Body of pancreas (tissue), 4 donors: ENCODE measurements around the gene ZNF341. TPM values are rescaled to one million over a fixed set of nuclear protein-coding genes. Genes with fewer than 3 reads are reported as not detected.
"Not testable (repeated sequence)": the region's sequence is repeated elsewhere in the genome, so short reads cannot be mapped to it uniquely, and the experiment has no call there.

Experiments
- ATAC-seq: fragments of 150-250 bp; one replicate; pipeline ENCODE4 v1.9.1; 2016
- DNase-seq, 4 donors: peaks; one replicate each; pipeline ENCODE4 v3.0.0-alpha.2; 2019
- H3K27ac ChIP-seq, 4 donors: fragments of 200-600 bp; sonication (generic); 1 replicate in 3 of 4; 2 replicates in 1 of 4; pipeline versions ENCODE4 v1.5.1 to v1.6.1; 2016 to 2019; ENCODE audit warnings: mild to moderate bottlenecking in 1 of 4, mixed read lengths in 1 of 4, moderate library complexity in 1 of 4
- H3K27me3 ChIP-seq, 2 donors: fragments of 200-600 bp; sonication (generic); one replicate each; pipeline ENCODE4 v1.6.0; 2016; ENCODE audit warnings: mild to moderate bottlenecking in 1 of 2
- H3K36me3 ChIP-seq, 2 donors: fragments of 200-600 bp; sonication (generic); replicated peaks in 1 of 2; 2 replicates each; pipeline ENCODE4 v1.5.1; 2016; ENCODE audit warnings: low read depth in 2 of 2; ENCODE audit not compliant: insufficient read depth in 1 of 2
- H3K4me1 ChIP-seq: fragments of 200-600 bp; sonication (generic); one replicate; pipeline ENCODE4 v1.6.0; 2016
- H3K4me3 ChIP-seq, 2 donors: fragments of 200-600 bp; sonication (generic); 1 replicate in 1 of 2; 2 replicates in 1 of 2; pipeline ENCODE4 v1.5.1; 2016 to 2019
- H3K9me3 ChIP-seq, 3 donors: fragments of 200-600 bp; sonication (generic); 1 replicate in 2 of 3; 2 replicates in 1 of 3; pipeline ENCODE4 v1.5.1; 2016
- POLR2A ChIP-seq, 3 donors: fragments of 450-650 bp; IDR thresholded peaks; one replicate each; pipeline ENCODE4 v1.6.1; 2016; ENCODE audit warnings: antibody characterized with exemption in 3 of 3, mild to moderate bottlenecking in 2 of 3
- WGBS, 2 donors: methylation state at CpG; one replicate each; pipeline ENCODE4 v1.1.5; 2017; 5-methylcytosine and 5-hydroxymethylcytosine counted together
- intact Hi-C: fragments of 100-400 bp; cut with DNase I; formaldehyde crosslinking; loops from one replicate; pipeline ENCODE4 v1.15.1; 2023
- total RNA-seq, 2 donors: library from RNA; depleted of rRNA; stranded (reverse); fragments of >200 nt; gene quantifications; one replicate each; pipeline ENCODE4 v1.1.0, GENCODE V29; 2016
- TF ChIP-seq, protein P1 (sequence below), 7 experiments: fragments of 450-650 bp in 4 of 7; fragments of 200-600 bp in 3 of 7; sonication (generic) in 3 of 7; IDR thresholded peaks; one replicate each; pipeline ENCODE4 v1.5.1; 2016 to 2019; ENCODE audit warnings: antibody characterized with exemption in 7 of 7

ZNF341 gene
- total RNA-seq, 2 donors from 2014 or later = 0.33 to 0.78 TPM

DNA sequence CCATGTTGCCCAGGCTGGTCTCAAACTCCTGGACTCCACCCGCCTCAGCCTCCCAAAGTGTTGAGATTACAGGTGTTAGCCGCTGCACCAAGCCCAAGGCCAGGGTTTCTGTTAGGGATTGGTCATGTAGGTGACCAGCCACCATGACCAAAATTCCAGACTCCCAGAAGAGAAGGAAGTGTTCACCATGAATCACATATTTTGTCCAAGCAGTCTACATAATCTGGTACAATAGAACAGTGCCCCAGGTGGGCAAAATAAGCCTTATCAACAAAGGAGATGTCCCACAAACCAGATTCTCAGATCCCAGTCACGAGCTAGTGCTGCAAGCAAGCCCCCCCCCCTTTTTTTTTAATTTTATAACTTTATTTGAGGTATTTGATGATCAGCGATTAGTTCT, 20.0 kb downstream of the ZNF341 start:
- TF ChIP-seq, protein P1, sequence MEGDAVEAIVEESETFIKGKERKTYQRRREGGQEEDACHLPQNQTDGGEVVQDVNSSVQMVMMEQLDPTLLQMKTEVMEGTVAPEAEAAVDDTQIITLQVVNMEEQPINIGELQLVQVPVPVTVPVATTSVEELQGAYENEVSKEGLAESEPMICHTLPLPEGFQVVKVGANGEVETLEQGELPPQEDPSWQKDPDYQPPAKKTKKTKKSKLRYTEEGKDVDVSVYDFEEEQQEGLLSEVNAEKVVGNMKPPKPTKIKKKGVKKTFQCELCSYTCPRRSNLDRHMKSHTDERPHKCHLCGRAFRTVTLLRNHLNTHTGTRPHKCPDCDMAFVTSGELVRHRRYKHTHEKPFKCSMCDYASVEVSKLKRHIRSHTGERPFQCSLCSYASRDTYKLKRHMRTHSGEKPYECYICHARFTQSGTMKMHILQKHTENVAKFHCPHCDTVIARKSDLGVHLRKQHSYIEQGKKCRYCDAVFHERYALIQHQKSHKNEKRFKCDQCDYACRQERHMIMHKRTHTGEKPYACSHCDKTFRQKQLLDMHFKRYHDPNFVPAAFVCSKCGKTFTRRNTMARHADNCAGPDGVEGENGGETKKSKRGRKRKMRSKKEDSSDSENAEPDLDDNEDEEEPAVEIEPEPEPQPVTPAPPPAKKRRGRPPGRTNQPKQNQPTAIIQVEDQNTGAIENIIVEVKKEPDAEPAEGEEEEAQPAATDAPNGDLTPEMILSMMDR (IDR thresholded peaks at IDR 0.05) = no peak
- no peak for TF ChIP-seq POLR2A (IDR thresholded peaks at IDR 0.05)
- intact Hi-C loops = no loop called here
- ATAC-seq (no peak), DNase-seq (no peak)
- 89 to 95% methylated on average over 3 to 4 of the region's 4 CpGs for WGBS, 2 donors
- H3K27me3 ChIP-seq = no peaks in the 10 kb centered on the region
- H3K9me3 ChIP-seq = no peaks in the 10 kb centered on the region
- no peaks in the 10 kb centered on the region for H3K4me1 ChIP-seq
- no peak overlapping the region for H3K4me3 ChIP-seq
- H3K27ac ChIP-seq = no peak overlapping the region
- H3K36me3 ChIP-seq = peaks cover 0 to 3% of the 10 kb centered on the region in 2 donors

DNA sequence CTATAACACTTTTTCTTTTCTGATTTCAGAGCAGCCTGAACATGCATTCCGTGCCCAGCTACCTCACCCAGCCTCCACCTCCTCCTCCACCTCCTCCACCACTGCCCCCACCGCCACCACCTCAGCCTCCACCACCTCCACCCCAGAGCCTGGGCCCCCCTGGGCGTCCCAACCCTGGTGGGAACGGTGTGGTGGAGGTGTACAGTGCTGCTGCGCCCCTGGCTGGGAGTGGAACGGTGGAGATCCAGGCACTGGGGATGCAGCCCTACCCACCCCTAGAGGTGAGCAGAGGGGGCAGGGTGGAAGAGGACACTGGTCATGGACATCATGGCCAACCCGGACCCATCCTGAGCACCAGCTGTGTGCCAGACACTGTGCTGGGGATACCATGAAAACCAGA, 21.3 kb downstream of the ZNF341 start:
- no peak for ATAC-seq
- peaks cover 0 to 6% of the 10 kb centered on the region in 2 donors for H3K36me3 ChIP-seq
- no peak overlapping the region for H3K4me3 ChIP-seq
- no peak overlapping the region for H3K27ac ChIP-seq
- H3K27me3 ChIP-seq = no peaks in the 10 kb centered on the region
- no peaks in the 10 kb centered on the region for H3K9me3 ChIP-seq
- no peak for DNase-seq
- WGBS, 2 donors = 94 to 96% methylated on average over 5 to 6 of the region's 7 CpGs
- TF ChIP-seq, protein P1 (IDR thresholded peaks at IDR 0.05) = no peak
- intact Hi-C loops = no loop called here
- H3K4me1 ChIP-seq = no peaks in the 10 kb centered on the region

DNA sequence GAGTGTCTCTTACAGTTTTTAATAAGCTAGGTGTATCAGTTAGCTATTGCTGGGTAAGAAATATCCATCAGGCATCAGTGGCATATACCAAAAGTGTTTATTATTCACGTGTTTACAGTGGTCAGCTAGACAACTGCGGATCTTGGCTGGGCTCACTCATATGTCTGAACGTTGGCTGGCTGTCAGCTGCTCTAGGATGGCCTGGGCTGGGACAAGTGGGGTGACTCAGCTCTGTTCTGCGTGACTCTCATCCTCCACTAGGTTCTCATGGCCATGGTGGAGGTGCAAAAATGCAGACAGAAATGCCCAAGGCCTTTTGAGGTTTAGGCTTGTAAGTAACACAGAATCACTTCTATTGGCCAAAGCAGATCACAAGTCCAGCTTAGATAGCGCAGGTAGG, 22.0 kb downstream of the ZNF341 start:
- ATAC-seq = no peak
- Histone ChIP-seq H3K36me3 (peaks cover 0 to 8% of the 10 kb centered on the region in 2 donors), H3K27me3 (no peaks in the 10 kb centered on the region), H3K9me3 (no peaks in the 10 kb centered on the region), H3K27ac (no peak overlapping the region), H3K4me3 (no peak overlapping the region), H3K4me1 (no peaks in the 10 kb centered on the region)
- TF ChIP-seq, protein P1 (IDR thresholded peaks at IDR 0.05) = no peak
- TF ChIP-seq POLR2A (IDR thresholded peaks at IDR 0.05) = no peak
- whole genome bisulfite sequencing, 2 donors = 85% methylated on average over 4 to 5 of the region's 5 CpGs
- intact Hi-C loops = no loop called here
- no peak for DNase-seq

DNA sequence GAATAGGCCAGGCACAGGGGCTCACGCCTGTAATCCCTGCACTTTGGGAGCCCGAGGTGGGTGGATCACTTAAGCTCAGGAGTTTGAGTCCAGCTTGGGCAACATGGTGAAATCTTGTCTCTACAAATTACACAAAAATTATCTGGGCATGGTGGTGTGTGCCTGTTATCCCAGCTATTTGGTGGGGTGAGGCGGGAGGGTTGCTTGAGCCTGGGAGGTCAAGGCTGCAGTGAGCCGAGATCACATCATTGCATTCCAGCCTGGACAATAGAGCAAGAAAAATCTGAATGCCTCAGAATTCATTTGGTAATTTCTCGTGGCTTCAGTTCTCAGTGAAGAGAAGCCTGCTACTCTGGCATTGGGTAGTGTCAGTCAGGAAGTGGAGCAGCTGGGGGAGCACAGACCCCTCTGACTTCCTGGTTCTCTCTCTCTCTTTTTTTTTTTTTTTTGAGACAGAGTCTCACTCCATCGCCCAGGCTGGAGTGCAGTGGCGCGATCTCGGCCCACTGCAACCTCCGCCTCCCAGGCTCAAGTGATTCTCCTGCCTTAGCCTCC, 24.2 kb downstream of the ZNF341 start:
- intact Hi-C loops, DNase-seq, H3K27ac ChIP-seq, H3K9me3 ChIP-seq, ATAC-seq, H3K4me1 ChIP-seq, H3K27me3 ChIP-seq, H3K4me3 ChIP-seq, H3K36me3 ChIP-seq: not testable (repeated sequence)
- 88 to 92% methylated on average over 5 to 8 of the region's 10 CpGs for WGBS, 2 donors

DNA sequence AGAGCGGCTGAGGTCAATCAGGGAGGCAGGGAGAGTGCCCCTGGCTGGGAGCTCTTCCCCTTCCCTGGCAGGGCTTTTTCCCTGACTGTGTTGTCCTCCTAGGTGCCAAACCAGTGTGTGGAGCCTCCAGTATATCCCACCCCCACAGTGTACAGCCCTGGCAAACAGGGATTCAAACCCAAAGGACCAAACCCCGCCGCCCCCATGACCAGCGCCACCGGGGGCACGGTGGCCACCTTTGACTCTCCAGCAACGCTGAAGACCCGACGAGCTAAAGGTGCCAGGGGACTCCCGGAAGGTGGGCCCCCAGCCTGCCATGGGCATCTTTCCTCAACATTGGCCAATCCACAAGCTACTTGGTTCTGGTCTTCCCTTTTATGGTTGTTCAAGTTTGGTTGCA, 25.2 kb downstream of the ZNF341 start:
- WGBS, 2 donors = 95 to 98% methylated on average over 9 to 10 of the region's 10 CpGs
- TF ChIP-seq, protein P1 (IDR thresholded peaks at IDR 0.05) = no peak
- TF ChIP-seq POLR2A (IDR thresholded peaks at IDR 0.05) = no peak
- Histone ChIP-seq H3K9me3 (no peaks in the 10 kb centered on the region), H3K4me1 (no peaks in the 10 kb centered on the region), H3K4me3 (no peak overlapping the region), H3K36me3 (peaks cover 0 to 8% of the 10 kb centered on the region in 2 donors), H3K27ac (no peak overlapping the region), H3K27me3 (no peaks in the 10 kb centered on the region)
- ATAC-seq (no peak), DNase-seq (no peak)
- intact Hi-C loops = no loop called here
